Esophagus (tissue), 2 donors: ENCODE data around the gene DUOX1. TPM values are rescaled to one million over a fixed set of nuclear protein-coding genes. Genes with fewer than 3 reads are reported as not detected.

Experiments
- H3K27ac ChIP-seq, 2 donors: one replicate each; pipeline ENCODE4 v1.5.1; 2013; ENCODE audit warnings: low read depth in 2 of 2, mild to moderate bottlenecking in 2 of 2, inconsistent platforms in 1 of 2, low read length in 1 of 2, moderate library complexity in 1 of 2
- H3K27me3 ChIP-seq, 2 donors: one replicate each; pipeline ENCODE4 v1.6.1; 2013; ENCODE audit warnings: low read length in 2 of 2, control low read depth in 1 of 2, mild to moderate bottlenecking in 1 of 2; ENCODE audit not compliant: insufficient read depth in 2 of 2, control insufficient read depth in 1 of 2
- H3K36me3 ChIP-seq, 2 donors: one replicate each; pipeline ENCODE4 v1.6.1; 2013; ENCODE audit warnings: low read length in 1 of 2; ENCODE audit not compliant: control insufficient read depth in 2 of 2, insufficient read depth in 2 of 2
- H3K4me1 ChIP-seq, 2 donors: one replicate each; pipeline ENCODE4 v1.6.1; 2013; ENCODE audit warnings: low read length in 1 of 2; ENCODE audit not compliant: control insufficient read depth in 2 of 2, insufficient read depth in 2 of 2
- H3K4me3 ChIP-seq, 2 donors: one replicate each; pipeline ENCODE4 v1.5.1; 2013; ENCODE audit warnings: low read length in 2 of 2, mild to moderate bottlenecking in 2 of 2, low read depth in 1 of 2, moderate library complexity in 1 of 2
- H3K9me3 ChIP-seq, 2 donors: one replicate each; pipeline ENCODE4 v1.6.1; 2013; ENCODE audit warnings: mild to moderate bottlenecking in 2 of 2, low read depth in 1 of 2, low read length in 1 of 2, moderate library complexity in 1 of 2; ENCODE audit not compliant: control insufficient read depth in 2 of 2, insufficient read depth in 1 of 2
- WGBS, 2 donors: extraction: QIAGEN DNeasy Blood & Tissue Kit; methylation state at CpG; one replicate each; pipeline ENCODE4 v1.1.7; 2013; 5-methylcytosine and 5-hydroxymethylcytosine counted together
- polyA plus RNA-seq, 2 donors: library from polyadenylated mRNA; stranded (reverse); fragments of 200-250 nt; gene quantifications; one replicate each; pipeline ENCODE4 v1.2.3, GENCODE V29; 2013
- donor health status: healthy with polysubstance abuse.
- donor health status: Bipolar disorder and iron deficiency.

DUOX1 gene
- polyA plus RNA-seq, 2 donors, result 64.7 to 111 TPM

DNA sequence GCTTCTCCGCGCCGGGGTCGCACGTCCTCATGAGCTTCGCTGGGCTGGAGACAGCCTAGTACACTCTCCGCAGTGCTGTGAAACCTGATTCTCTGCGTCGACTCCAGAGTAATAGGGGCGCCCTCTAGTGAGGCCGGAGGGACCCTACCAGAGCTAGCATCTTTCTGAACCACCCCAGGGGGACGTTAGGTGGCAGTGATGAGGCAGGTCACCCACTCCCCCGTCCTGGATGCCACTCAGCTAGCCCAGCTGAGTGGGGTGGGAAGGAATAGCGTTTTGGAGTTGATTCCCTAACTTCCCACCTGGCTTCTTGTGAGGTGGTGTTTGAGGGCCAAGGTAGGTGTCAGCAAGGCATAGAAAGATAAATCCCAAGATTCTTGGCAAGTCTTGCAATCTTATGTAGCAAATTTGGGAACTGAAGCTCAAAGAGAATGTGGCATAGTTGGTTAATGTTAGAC is 11.6 kb upstream of the DUOX1 start:
- H3K9me3 ChIP-seq, result no peaks in the 10 kb centered on the region
- 1 to 2% methylated on average over 14 of the region's 14 CpGs for WGBS, 2 donors
- H3K27ac ChIP-seq, result no peak overlapping the region
- H3K27me3 ChIP-seq, result peaks cover 0 to 14% of the 10 kb centered on the region in 2 donors
- peaks cover 11 to 26% of the 10 kb centered on the region in 2 donors for H3K4me1 ChIP-seq
- peaks cover 0 to 22% of the 10 kb centered on the region in 2 donors for H3K36me3 ChIP-seq
- no peak overlapping the region for H3K4me3 ChIP-seq

DNA sequence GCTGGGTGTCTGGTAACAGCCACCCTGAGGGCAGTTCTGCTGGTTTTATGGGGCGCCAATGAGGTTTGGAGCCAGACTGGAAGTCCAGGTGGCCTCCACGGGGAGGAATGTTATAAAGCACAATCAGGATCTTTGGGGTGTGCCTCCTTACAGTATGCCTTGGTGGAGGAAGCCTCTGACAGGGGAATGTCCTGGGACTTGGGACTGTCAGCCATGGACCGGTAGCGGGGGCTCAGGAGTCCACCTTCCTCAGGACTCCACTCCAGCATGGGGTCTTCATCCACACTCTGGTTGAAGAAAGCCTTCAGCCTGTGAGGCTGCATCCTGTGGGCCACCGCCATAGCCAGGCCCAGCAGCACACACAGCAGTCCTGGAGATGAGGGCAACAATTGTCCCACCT is 10.8 kb upstream of the DUOX1 start:
- 83 to 89% methylated on average over 5 of the region's 5 CpGs for WGBS, 2 donors
- H3K4me3 ChIP-seq, result no peak overlapping the region
- no peaks in the 10 kb centered on the region for H3K9me3 ChIP-seq
- peaks cover 0 to 11% of the 10 kb centered on the region in 2 donors for H3K27me3 ChIP-seq
- peaks cover 0 to 22% of the 10 kb centered on the region in 2 donors for H3K36me3 ChIP-seq
- H3K27ac ChIP-seq, result no peak overlapping the region
- H3K4me1 ChIP-seq, result peaks cover 9 to 20% of the 10 kb centered on the region in 2 donors

DNA sequence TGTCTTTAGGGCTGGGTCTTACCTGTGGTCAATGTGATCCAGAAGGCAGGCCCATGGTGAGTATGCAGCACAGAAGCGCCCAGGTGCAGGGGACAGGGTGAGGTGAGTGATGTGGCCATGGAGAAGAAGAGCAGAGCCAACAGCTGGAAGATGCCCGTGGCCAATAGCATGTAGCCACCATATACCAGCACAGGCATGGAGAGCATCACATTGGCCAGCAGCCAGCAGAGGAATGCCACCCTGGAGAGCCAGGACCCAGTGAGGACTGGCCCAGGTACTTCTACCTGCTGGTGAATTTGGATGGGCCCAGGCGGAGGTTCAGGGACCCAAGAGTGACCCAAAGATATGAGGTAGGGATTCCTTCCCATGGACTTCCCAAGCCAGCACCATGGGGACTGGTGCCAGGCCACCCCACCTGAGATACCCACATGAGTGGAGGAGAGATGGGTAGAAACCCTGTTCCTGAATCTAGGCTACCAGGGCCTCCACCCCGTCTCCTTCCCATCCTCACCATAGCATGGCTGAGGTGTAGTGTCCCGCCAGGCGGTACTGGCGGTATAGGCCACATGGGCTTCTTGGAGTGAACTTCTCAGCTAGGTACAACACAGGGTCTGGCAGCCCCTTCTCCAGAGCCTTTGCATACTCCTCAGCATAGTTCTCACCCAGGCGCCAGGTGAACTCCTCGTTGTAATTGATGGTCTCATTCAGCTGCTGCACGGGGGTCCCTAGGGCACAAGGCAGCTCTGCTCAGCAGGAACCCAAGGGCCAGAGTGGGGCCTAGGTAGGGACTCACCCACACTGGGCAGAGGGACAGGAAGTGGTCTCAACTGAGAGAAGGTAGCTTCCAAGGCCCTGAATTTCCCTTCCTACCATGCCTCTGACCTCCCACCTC is 9.5 kb upstream of the DUOX1 start:
- Histone ChIP-seq H3K36me3 (peaks cover 0 to 22% of the 10 kb centered on the region in 2 donors), H3K27me3 (peaks cover 0 to 3% of the 10 kb centered on the region in 2 donors), H3K9me3 (no peaks in the 10 kb centered on the region), H3K4me1 (peaks cover 5 to 11% of the 10 kb centered on the region in 2 donors), H3K4me3 (no peak overlapping the region), H3K27ac (no peak overlapping the region)
- WGBS, 2 donors, result 94 to 95% methylated on average over 10 of the region's 10 CpGs

DNA sequence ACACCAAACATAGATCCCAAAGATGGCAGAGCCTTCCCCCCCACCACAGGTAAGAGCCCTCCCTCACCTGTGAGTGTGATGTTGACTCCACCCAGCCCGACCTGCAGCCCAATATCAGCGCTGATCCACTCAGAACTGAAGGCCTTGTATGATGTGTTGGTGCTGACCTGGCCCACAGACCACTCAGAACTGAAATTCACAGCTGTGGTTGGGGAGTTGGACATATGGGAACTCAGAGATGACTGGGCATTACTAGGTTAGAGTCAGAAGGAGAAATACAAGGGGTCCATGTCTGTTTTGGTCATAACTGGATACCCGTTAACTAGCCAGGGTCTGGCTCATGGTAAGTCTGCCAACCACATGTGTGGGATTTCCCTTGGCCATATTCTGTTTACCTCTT is 8.8 kb upstream of the DUOX1 start:
- no peaks in the 10 kb centered on the region for H3K9me3 ChIP-seq
- 84 to 93% methylated on average over 3 of the region's 3 CpGs for WGBS, 2 donors
- peaks cover 5 to 11% of the 10 kb centered on the region in 2 donors for H3K4me1 ChIP-seq
- no peak overlapping the region for H3K4me3 ChIP-seq
- peaks cover 0 to 22% of the 10 kb centered on the region in 2 donors for H3K36me3 ChIP-seq
- peaks cover 0 to 2% of the 10 kb centered on the region in 2 donors for H3K27me3 ChIP-seq
- no peak overlapping the region for H3K27ac ChIP-seq

DNA sequence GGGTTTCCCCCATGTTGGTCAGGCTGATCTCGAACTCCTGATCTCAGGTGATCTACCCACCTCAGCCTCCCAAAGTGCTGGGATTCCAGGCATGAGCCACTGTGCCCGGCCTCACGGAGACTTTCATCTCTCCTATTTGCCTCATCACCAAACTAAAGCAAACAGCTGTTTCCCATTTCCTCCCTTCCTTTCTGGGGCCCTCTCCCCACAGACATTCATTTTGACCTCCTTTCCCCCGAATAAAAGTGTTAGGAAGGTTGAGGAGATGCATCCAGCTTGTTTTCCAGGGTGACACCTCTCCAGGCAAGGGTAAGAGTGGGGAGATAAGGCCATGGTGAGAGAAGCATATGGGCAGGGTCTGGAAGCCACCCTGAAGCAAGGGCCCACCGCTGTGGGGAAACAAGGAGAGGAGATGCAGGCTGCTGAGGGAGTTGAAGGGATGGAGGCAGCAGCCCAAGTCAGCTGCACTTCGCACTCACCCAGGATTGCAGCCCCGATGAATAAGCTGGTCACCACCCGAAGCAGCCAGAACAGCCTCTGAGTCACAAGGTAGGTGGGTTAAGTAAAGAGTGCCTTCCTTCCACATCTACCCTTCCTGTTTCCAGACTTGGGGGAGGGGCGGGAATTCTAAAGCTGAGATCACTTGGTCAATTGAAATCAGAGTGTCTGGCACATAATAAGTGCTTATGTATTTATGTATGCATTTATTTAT is 7.9 kb upstream of the DUOX1 start:
- Histone ChIP-seq H3K4me1 (peaks cover under 1 to 6% of the 10 kb centered on the region in 2 donors), H3K27ac (no peak overlapping the region), H3K36me3 (peaks cover 0 to 22% of the 10 kb centered on the region in 2 donors), H3K27me3 (no peaks in the 10 kb centered on the region), H3K4me3 (no peak overlapping the region), H3K9me3 (no peaks in the 10 kb centered on the region)
- 56 to 69% methylated on average over 9 of the region's 9 CpGs for WGBS, 2 donors

DNA sequence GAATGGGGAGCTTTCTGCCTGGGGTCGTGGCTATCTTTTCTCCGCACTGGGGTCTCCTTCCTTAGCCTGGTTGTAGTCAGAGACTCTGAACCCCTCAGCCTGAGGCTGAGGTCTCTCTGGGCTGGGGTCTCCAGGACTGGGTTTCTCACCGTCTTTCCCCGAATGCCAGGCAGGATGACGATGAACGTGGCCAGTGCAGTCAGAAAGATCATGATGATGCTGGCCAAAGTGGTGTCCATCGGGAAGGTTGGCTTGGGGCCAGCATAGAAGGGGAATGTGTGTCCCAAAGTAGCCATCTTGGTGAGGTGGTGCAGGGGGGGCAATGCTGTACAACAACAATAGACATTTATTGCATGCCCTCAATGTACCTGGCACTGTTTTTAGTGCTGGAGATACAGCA is 7.1 kb upstream of the DUOX1 start:
- WGBS, 2 donors, result 85 to 88% methylated on average over 7 of the region's 7 CpGs
- Histone ChIP-seq H3K36me3 (peaks cover 0 to 19% of the 10 kb centered on the region in 2 donors), H3K27ac (peak overlapping the region; percentile 36 to 67), H3K9me3 (no peaks in the 10 kb centered on the region), H3K4me1 (peaks cover 0 to 3% of the 10 kb centered on the region in 2 donors), H3K27me3 (no peaks in the 10 kb centered on the region), H3K4me3 (no peak overlapping the region)

DNA sequence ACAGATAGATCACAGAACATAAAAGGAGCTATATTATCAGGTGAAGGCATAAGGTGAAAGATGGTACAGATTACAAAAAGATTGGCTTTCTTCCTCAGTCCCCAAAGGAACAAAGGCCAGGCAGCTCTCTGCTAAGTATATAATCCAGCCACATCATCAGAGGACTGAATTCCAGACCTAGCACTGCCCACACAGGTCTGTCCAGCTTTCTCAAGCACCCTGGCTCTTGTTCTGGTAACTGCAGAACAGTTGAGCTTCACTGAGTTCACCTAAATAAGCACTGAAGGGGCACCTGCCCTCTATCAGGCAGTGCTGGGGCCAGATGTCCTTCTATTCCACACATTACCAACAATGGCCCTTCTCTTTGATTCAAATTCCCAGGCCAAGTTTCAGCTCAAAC is 6.4 kb upstream of the DUOX1 start:
- no peaks in the 10 kb centered on the region for H3K27me3 ChIP-seq
- peaks cover 0 to 19% of the 10 kb centered on the region in 2 donors for H3K36me3 ChIP-seq
- H3K9me3 ChIP-seq, result no peaks in the 10 kb centered on the region
- H3K4me1 ChIP-seq, result peaks cover 0 to 3% of the 10 kb centered on the region in 2 donors
- peak overlapping the region in 1 of 2 donors; percentile 46 for H3K27ac ChIP-seq
- no peak overlapping the region for H3K4me3 ChIP-seq

DNA sequence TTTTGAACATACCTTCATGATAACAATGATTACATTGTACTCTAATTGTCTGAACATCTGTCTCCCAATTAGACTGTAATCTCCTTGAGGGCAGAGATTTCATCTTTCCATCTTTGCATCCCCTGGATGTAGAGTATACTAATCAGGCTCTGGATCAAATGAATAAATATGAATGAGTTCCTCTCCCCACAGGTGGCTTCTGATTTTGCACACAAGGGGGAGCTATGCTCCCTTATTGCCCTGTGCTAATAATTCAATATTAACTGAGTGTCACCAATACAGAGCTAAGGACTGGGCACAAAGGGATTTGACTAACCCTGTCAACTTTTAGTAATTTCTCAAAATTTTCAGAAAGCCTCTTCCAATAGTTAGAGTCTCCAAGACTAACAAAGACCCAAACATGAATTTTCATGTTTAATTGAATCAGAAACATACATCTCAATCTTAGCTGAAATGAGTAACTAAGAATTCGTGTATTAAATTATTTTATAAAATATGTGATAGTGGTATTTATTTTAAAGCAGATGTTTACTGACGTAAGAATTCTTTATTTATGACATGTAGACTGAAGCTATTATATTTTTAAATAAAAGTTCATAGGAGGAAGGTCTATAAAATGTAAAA is 3.1 kb upstream of the DUOX1 start:
- WGBS, 2 donors, result 67% methylated on average over 2 of the region's 2 CpGs

DNA sequence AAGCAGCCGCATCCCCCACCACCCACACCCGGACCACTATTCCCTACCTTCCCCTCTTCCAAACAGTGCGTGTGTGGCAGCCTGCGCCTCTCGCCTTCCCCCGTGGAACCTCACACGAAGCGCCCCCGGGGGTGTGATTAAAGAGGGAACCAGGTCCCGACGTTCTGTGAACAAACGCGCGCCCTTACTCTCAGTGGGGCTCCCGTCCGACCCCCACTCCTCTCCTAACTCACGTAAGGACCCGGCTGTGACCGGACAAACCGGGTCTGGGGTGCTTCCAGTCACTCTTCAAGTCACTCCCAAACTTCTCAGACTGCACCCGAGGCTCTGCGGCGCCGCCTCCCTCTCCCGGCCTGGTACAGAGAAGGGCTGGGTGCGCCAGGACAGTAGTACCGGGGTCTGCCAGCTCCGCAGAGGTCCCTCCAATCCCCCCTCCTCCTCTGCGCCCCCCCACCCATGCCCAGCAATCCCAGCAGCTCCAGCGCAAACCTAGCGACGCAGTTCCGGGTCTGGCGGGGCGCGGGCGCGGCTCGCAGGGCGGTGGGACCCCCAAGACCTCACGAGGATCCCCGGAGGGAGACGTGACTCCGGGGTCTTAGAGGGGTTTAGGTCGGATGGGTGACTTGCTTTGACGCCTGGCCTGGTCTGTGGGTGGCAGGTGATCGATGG is 689 bp upstream of the DUOX1 start:
- Histone ChIP-seq H3K4me1 (peaks cover 0 to 12% of the 10 kb centered on the region in 2 donors), H3K27me3 (no peaks in the 10 kb centered on the region), H3K9me3 (no peaks in the 10 kb centered on the region), H3K36me3 (peaks cover 0 to 6% of the 10 kb centered on the region in 2 donors), H3K4me3 (peak overlapping the region; percentile 72 to 79), H3K27ac (peak overlapping the region; percentile 90 to 93)
- WGBS, 2 donors, result 3 to 10% methylated on average over 46 to 47 of the region's 47 CpGs

More for the DNA sequence above, 3.1 kb upstream of the DUOX1 start:
- Histone ChIP-seq H3K36me3 (peaks cover 0 to 3% of the 10 kb centered on the region in 2 donors), H3K9me3 (no peaks in the 10 kb centered on the region), H3K4me3 (no peak overlapping the region), H3K4me1 (peaks cover 0 to 3% of the 10 kb centered on the region in 2 donors), H3K27ac (no peak overlapping the region), H3K27me3 (no peaks in the 10 kb centered on the region)
